ENCODE data around the gene LAMA4. TPM values are rescaled to one million over a fixed set of nuclear protein-coding genes. Genes with fewer than 3 reads are reported as not detected.

LAMA4 gene
- total and polyA plus RNA-seq, 4 donors = 28.4 to 261 (median 79.8) TPM

DNA sequence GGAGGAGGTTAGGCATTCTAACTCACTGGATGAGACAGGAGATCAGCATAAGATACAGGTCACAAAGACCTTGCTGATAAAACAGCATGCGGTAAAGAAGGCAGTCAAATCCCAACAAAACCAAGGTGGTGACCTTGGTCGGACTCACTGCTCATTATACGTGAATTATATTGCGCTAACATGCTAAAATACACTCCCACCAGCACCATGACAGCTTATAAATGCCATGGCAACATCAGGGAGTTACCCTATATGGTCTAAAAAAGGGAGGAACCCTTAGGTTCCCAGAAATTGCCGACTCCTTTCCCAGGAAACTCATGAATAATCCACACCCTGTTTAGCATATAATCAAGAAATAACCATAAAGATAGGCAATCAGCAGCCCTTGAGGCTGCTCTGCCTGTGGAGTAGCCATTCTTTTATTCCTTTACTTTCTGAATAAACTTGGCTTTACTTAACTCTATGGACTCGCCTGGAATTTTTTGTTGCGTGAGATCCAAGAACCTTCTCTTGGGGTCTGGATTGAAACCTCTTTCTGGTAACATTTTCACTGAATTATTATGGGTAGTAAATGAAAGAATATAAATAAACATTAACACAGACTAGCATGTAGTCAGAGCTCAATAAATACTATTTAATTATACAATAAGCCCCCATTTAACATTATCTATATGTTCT lies 3.0 kb upstream of the LAMA4 start:
- H3K27ac ChIP-seq (ENCODE audit: low read depth in 1 of 2, low read length in 1 of 2) = no peak overlapping the region
- WGBS, 2 donors = 94 to 95% methylated on average over 7 of the region's 7 CpGs
- H3K9me3 ChIP-seq (ENCODE audit: control insufficient read depth in 4 of 4, insufficient read depth in 3 of 4, low read length in 3 of 4) = no peaks in the 10 kb centered on the region
- peaks cover 0 to 2% (median 0%) of the 10 kb centered on the region in 3 donors for H3K27me3 ChIP-seq (ENCODE audit: control insufficient read depth in 3 of 3, insufficient read depth in 3 of 3, low read length in 2 of 3)
- TF ChIP-seq, protein P1, sequence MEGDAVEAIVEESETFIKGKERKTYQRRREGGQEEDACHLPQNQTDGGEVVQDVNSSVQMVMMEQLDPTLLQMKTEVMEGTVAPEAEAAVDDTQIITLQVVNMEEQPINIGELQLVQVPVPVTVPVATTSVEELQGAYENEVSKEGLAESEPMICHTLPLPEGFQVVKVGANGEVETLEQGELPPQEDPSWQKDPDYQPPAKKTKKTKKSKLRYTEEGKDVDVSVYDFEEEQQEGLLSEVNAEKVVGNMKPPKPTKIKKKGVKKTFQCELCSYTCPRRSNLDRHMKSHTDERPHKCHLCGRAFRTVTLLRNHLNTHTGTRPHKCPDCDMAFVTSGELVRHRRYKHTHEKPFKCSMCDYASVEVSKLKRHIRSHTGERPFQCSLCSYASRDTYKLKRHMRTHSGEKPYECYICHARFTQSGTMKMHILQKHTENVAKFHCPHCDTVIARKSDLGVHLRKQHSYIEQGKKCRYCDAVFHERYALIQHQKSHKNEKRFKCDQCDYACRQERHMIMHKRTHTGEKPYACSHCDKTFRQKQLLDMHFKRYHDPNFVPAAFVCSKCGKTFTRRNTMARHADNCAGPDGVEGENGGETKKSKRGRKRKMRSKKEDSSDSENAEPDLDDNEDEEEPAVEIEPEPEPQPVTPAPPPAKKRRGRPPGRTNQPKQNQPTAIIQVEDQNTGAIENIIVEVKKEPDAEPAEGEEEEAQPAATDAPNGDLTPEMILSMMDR (IDR thresholded peaks at IDR 0.05; ENCODE audit: control extremely low read depth, extremely low read depth) = no peak
- ATAC-seq (ENCODE audit: insufficient read depth, low FRiP score) (no peak), DNase-seq (no peak)
- H3K9ac ChIP-seq (ENCODE audit: insufficient read depth in 1 of 2, low read length in 2 of 2) = no peak overlapping the region
- H3K36me3 ChIP-seq (ENCODE audit: control insufficient read depth in 4 of 4, insufficient read depth in 4 of 4, low read length in 4 of 4) = peaks cover 0 to 19% (median 0%) of the 10 kb centered on the region in 4 donors
- H3K4me3 ChIP-seq = no peak overlapping the region
- H3K4me1 ChIP-seq (ENCODE audit: control insufficient read depth in 5 of 5, insufficient read depth in 5 of 5, low read length in 5 of 5) = peaks cover 2 to 12% (median 6%) of the 10 kb centered on the region in 5 donors

DNA sequence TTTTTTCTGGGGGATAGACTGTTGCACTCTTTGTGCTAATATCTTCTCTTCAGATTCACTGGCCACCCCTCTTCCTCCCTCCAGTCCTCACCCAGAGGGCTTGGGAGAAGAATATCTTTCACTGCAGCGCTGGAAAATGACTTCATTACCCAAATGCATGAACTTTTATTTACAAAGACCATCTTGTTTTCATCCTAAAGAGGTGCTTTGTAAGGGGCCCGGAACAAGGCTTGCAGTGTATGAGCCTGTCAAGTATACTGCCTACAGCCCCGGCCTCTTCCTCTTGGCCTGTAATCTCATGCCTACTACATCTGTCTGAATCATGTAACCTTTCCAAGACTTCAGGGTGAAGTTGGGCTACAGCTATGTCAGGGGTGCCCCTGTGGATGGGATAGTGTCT lies 554 bp upstream of the LAMA4 start:
- ATAC-seq (ENCODE audit: insufficient read depth, low FRiP score) = no peak
- Histone ChIP-seq H3K27me3 (ENCODE audit: control insufficient read depth in 3 of 3, insufficient read depth in 3 of 3, low read length in 2 of 3) (peaks cover 0 to 2% (median 0%) of the 10 kb centered on the region in 3 donors), H3K4me1 (ENCODE audit: control insufficient read depth in 5 of 5, insufficient read depth in 5 of 5, low read length in 5 of 5) (peaks cover 4 to 26% (median 8%) of the 10 kb centered on the region in 5 donors), H3K9ac (ENCODE audit: insufficient read depth in 1 of 2, low read length in 2 of 2) (peak overlapping the region; percentile 86 to 96), H3K27ac (ENCODE audit: low read depth in 1 of 2, low read length in 1 of 2) (peak overlapping the region; percentile 72 to 79), H3K9me3 (ENCODE audit: control insufficient read depth in 4 of 4, insufficient read depth in 3 of 4, low read length in 3 of 4) (no peaks in the 10 kb centered on the region), H3K4me3 (peak overlapping the region; percentile 5), H3K36me3 (ENCODE audit: control insufficient read depth in 4 of 4, insufficient read depth in 4 of 4, low read length in 4 of 4) (peaks cover 0 to 31% (median 5%) of the 10 kb centered on the region in 4 donors)
- DNase-seq = peak in 2 of 3 donors; percentile 41 to 70
- TF ChIP-seq, protein P1 (IDR thresholded peaks at IDR 0.05; ENCODE audit: control extremely low read depth, extremely low read depth) = no peak
- WGBS, 2 donors = 58 to 71% methylated on average over 3 of the region's 3 CpGs

DNA sequence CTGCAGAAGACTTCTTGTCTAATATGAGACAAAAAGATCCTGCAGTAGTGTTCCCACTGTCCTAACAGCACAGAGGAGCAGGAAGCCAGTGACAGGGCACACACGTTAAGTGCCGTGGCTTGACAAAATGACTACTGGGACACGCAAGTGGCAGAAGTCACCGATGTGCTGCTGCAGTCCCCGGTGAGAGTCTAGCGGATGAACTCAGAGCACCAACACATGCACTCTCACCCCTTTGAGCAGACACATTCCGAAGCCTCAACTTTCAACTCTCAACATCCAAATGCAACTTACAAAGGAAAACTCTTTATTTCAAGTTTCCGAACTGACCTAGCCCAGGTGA lies 898 bp downstream of the LAMA4 start:
- Histone ChIP-seq H3K4me3 (peak overlapping the region; percentile 63), H3K27ac (ENCODE audit: low read depth in 1 of 2, low read length in 1 of 2) (peak overlapping the region; percentile 79 to 90), H3K9me3 (ENCODE audit: control insufficient read depth in 4 of 4, insufficient read depth in 3 of 4, low read length in 3 of 4) (no peaks in the 10 kb centered on the region), H3K27me3 (ENCODE audit: control insufficient read depth in 3 of 3, insufficient read depth in 3 of 3, low read length in 2 of 3) (peaks cover 0 to 2% (median 0%) of the 10 kb centered on the region in 3 donors), H3K9ac (ENCODE audit: insufficient read depth in 1 of 2, low read length in 2 of 2) (peak overlapping the region; percentile 86 to 96), H3K36me3 (ENCODE audit: control insufficient read depth in 4 of 4, insufficient read depth in 4 of 4, low read length in 4 of 4) (peaks cover 0 to 36% (median 10%) of the 10 kb centered on the region in 4 donors), H3K4me1 (ENCODE audit: control insufficient read depth in 5 of 5, insufficient read depth in 5 of 5, low read length in 5 of 5) (peaks cover 4 to 33% (median 13%) of the 10 kb centered on the region in 5 donors)
- ATAC-seq (ENCODE audit: insufficient read depth, low FRiP score) (no peak), DNase-seq (peak; percentile 28 to 65 (median 64))
- TF ChIP-seq, protein P1 (IDR thresholded peaks at IDR 0.05; ENCODE audit: control extremely low read depth, extremely low read depth) = no peak
- 7 to 9% methylated on average over 8 of the region's 8 CpGs for WGBS, 2 donors

Data from lung (tissue), 12 donors.